IMR-90 (cell line): ENCODE results near the gene PIGU. TPM values are rescaled to one million over a fixed set of nuclear protein-coding genes. Genes with fewer than 3 reads are reported as not detected.

Experiments used
- ATAC-seq: fragments of 200-7000 bp; cut with Tn5 transposase; 2 replicates; pipeline ENCODE4 v1.9.1; 2020; ENCODE audit warnings: low read depth, mild to moderate bottlenecking, moderate library complexity
- BruUV-seq: library from RNA; stranded (reverse); fragments of 400-500 nt; replicated peaks from 2 replicates; lab custom pipeline; 2021; lab: Mats Ljungman, UMichigan
- CTCF ChIA-PET: fragments of 300-600 bp; formaldehyde crosslinking; extraction: SDS; loops from one replicate; lab custom pipeline; 2021; ENCODE audit warnings: antibody characterized with exemption; lab: Yijun Ruan, JAX
- POLR2A ChIA-PET: fragments of 300-600 bp; sonication (Branson Sonifier 250); formaldehyde crosslinking; loops from one replicate; lab custom pipeline; 2022; ENCODE audit warnings: antibody characterized with exemption; ENCODE audit not compliant: unreplicated experiment; lab: Charles Lee
- DNase-seq: peaks from one replicate; pipeline ENCODE4 v3.0.0; 2013
- H2AFZ ChIP-seq: replicated peaks from 2 replicates; pipeline ENCODE3; 2013; ENCODE audit warnings: low read length, mild to moderate bottlenecking; ENCODE audit not compliant: poor library complexity
- H2AK5ac ChIP-seq: 2 replicates; pipeline ENCODE4 v1.6.1; 2013; ENCODE audit warnings: low read depth, low read length, inconsistent platforms
- H2AK9ac ChIP-seq: replicated peaks from 2 replicates; pipeline ENCODE3; 2013; ENCODE audit warnings: mild to moderate bottlenecking, low read depth, low read length, moderate library complexity; ENCODE audit not compliant: poor library complexity
- H2BK120ac ChIP-seq: 2 replicates; pipeline ENCODE4 v1.6.1; 2013; ENCODE audit warnings: low read depth, low read length, inconsistent platforms
- H2BK15ac ChIP-seq: 3 replicates; pipeline ENCODE4 v1.6.1; 2013; ENCODE audit warnings: low read depth, low read length, inconsistent platforms
- H2BK20ac ChIP-seq: 2 replicates; pipeline ENCODE4 v1.6.1; 2013; ENCODE audit warnings: low read depth, mild to moderate bottlenecking, inconsistent platforms, low read length, moderate library complexity
- H2BK5ac ChIP-seq: 2 replicates; pipeline ENCODE4 v1.6.1; 2013; ENCODE audit warnings: mild to moderate bottlenecking, low read depth, low read length, inconsistent platforms; ENCODE audit not compliant: poor library complexity, severe bottlenecking
- H3K14ac ChIP-seq: replicated peaks from 2 replicates; pipeline ENCODE4 v1.6.1; 2013; ENCODE audit warnings: low read depth, low read length, inconsistent platforms
- H3K18ac ChIP-seq: 2 replicates; pipeline ENCODE4 v1.6.1; 2013; ENCODE audit warnings: low read depth, low read length, control low read depth
- H3K23ac ChIP-seq: 2 replicates; pipeline ENCODE4 v1.6.1; 2013; ENCODE audit warnings: low read depth, low read length, inconsistent platforms
- H3K27ac ChIP-seq: 2 replicates; pipeline ENCODE4 v1.5.1; 2013; ENCODE audit warnings: mild to moderate bottlenecking, control low read depth, low read length; ENCODE audit not compliant: insufficient read depth
- H3K27me3 ChIP-seq: 2 replicates; pipeline ENCODE4 v1.6.1; 2013; ENCODE audit warnings: low read length; ENCODE audit not compliant: control insufficient read depth, insufficient read depth
- H3K36me3 ChIP-seq: 2 replicates; pipeline ENCODE4 v1.6.1; 2013; ENCODE audit warnings: low read length, mixed read lengths; ENCODE audit not compliant: control insufficient read depth, insufficient read depth
- H3K4ac ChIP-seq: 2 replicates; pipeline ENCODE4 v1.6.1; 2013; ENCODE audit warnings: low read depth, low read length, inconsistent platforms
- H3K4me1 ChIP-seq: 2 replicates; pipeline ENCODE4 v1.6.1; 2013; ENCODE audit warnings: low read length, mixed read lengths; ENCODE audit not compliant: control insufficient read depth, insufficient read depth
- H3K4me2 ChIP-seq: 2 replicates; pipeline ENCODE4 v1.6.1; 2013; ENCODE audit warnings: low read depth, mild to moderate bottlenecking, control low read depth, low read length, moderate library complexity
- H3K4me3 ChIP-seq: 2 replicates; pipeline ENCODE4 v1.5.1; 2013; ENCODE audit warnings: low read depth, mild to moderate bottlenecking, control low read depth, low read length, moderate library complexity; ENCODE audit not compliant: insufficient read depth
- H3K56ac ChIP-seq: 2 replicates; pipeline ENCODE4 v1.6.1; 2013; ENCODE audit warnings: low read length, inconsistent platforms; ENCODE audit not compliant: insufficient read depth; ENCODE audit errors: extremely low read depth
- H3K79me1 ChIP-seq, 2 experiments: 2 replicates each; pipeline ENCODE4 v1.6.1; 2013; ENCODE audit warnings: low read length in 2 of 2, inconsistent platforms in 1 of 2, low read depth in 1 of 2
- H3K9ac ChIP-seq: 2 replicates; pipeline ENCODE4 v1.6.1; 2013; ENCODE audit warnings: low read depth, low read length, control low read depth
- H3K9me1 ChIP-seq: 2 replicates; pipeline ENCODE4 v1.6.1; 2013; ENCODE audit warnings: low read length, inconsistent platforms; ENCODE audit not compliant: insufficient read depth
- H3K9me3 ChIP-seq: 2 replicates; pipeline ENCODE4 v1.6.1; 2013; ENCODE audit warnings: low read length; ENCODE audit not compliant: control insufficient read depth, insufficient read depth
- H4K20me1 ChIP-seq: 2 replicates; pipeline ENCODE4 v1.6.1; 2013; ENCODE audit warnings: low read length, inconsistent platforms; ENCODE audit not compliant: insufficient read depth
- H4K5ac ChIP-seq: 2 replicates; pipeline ENCODE4 v1.6.1; 2013; ENCODE audit warnings: mild to moderate bottlenecking, low read depth, low read length, control low read depth
- H4K8ac ChIP-seq, 2 experiments: 2 replicates each; pipeline ENCODE4 v1.6.1; 2013; ENCODE audit warnings: low read depth in 2 of 2, low read length in 2 of 2, control low read depth in 1 of 2, inconsistent platforms in 1 of 2
- H4K91ac ChIP-seq: 2 replicates; pipeline ENCODE4 v1.6.1; 2013; ENCODE audit warnings: low read depth, low read length, inconsistent platforms; ENCODE audit not compliant: insufficient read depth
- CEBPB ChIP-seq: IDR thresholded peaks from 2 replicates; pipeline ENCODE4 v1.6.1; 2012; ENCODE audit warnings: low read depth, low read length, improper control_type of control experiment
- CHD1 ChIP-seq: IDR thresholded peaks from 2 replicates; pipeline ENCODE4 v1.6.1; 2012; ENCODE audit warnings: low read depth, low read length, improper control_type of control experiment
- ELK1 ChIP-seq: fragments of 150-350 bp; IDR thresholded peaks from 2 replicates; pipeline ENCODE4 v1.6.1; 2016; ENCODE audit warnings: low read depth, mild to moderate bottlenecking, low read length, moderate library complexity, borderline replicate concordance
- MAFK ChIP-seq: IDR thresholded peaks from 2 replicates; pipeline ENCODE4 v1.6.1; 2012; ENCODE audit warnings: low read depth, low read length, improper control_type of control experiment
- MXI1 ChIP-seq: IDR thresholded peaks from 2 replicates; pipeline ENCODE4 v1.6.1; 2012; ENCODE audit warnings: low read depth, mild to moderate bottlenecking, low read length, moderate library complexity, borderline replicate concordance
- NFE2L2 ChIP-seq: fragments of 150-350 bp; IDR thresholded peaks from 2 replicates; pipeline ENCODE4 v1.6.1; 2016; ENCODE audit warnings: low read depth, mild to moderate bottlenecking, low read length
- RCOR1 ChIP-seq: IDR thresholded peaks from 2 replicates; pipeline ENCODE4 v1.6.1; 2012; ENCODE audit warnings: mild to moderate bottlenecking, low read length, improper control_type of control experiment; ENCODE audit not compliant: insufficient replicate concordance
- RFX5 ChIP-seq: IDR thresholded peaks from 2 replicates; pipeline ENCODE4 v1.8.0; 2012; ENCODE audit warnings: low read depth, mild to moderate bottlenecking, low read length, moderate library complexity
- SMC3 ChIP-seq: fragments of 150-350 bp; IDR thresholded peaks from 2 replicates; pipeline ENCODE4 v1.6.1; 2016; ENCODE audit warnings: low read depth, mild to moderate bottlenecking, antibody characterized with exemption, low read length, moderate library complexity
- WGBS, 2 experiments: methylation state at CpG; one replicate each; pipeline versions ENCODE4 v1.1.5 to v1.1.7; 2013; ENCODE audit warnings: missing lambda C conversion rate in 2 of 2; ENCODE audit not compliant: insufficient read length in 1 of 2; ENCODE audit errors: extremely low coverage in 2 of 2; 5-methylcytosine and 5-hydroxymethylcytosine counted together
- dilution Hi-C: fragments of 300-500 bp; cut with HindIII; formaldehyde crosslinking; loops from one replicate; pipeline ENCODE4 v1.14.3; 2018; ENCODE audit warnings: low sequenced_read_pairs; ENCODE audit not compliant: unreplicated experiment
- in situ Hi-C: fragments of 300-500 bp; cut with MboI; formaldehyde crosslinking; loops from 3 replicates; pipeline ENCODE4 v1.14.3; 2019; ENCODE audit warnings: low sequenced_read_pairs, inconsistent platforms, mixed read lengths
- intact Hi-C: fragments of 100-400 bp; cut with micrococcal nuclease; formaldehyde crosslinking; loops from 2 replicates; pipeline ENCODE4 v1.10.0; 2022
- polyA plus RNA-seq, 3 experiments: library from polyadenylated mRNA; depleted of rRNA; stranded (reverse); fragments of >200 nt; gene quantifications; 2 replicates each; pipeline ENCODE4 v1.2.3, GENCODE V29; 2012; ENCODE audit warnings: low replicate concordance in 1 of 3
- total RNA-seq: library from RNA; depleted of rRNA; stranded (reverse); fragments of >200 nt; gene quantifications from 2 replicates; pipeline ENCODE4 v1.2.3, GENCODE V29; 2012

PIGU gene
- total and polyA plus RNA-seq, 2 of the 4 experiments (the other 2 are of a cell fraction) = 11.1 to 31.1 TPM

GRCh38 chr20:34632870-34633452, 43.9 kb downstream of the PIGU start:
- no peak overlapping the region for H3K27ac ChIP-seq
- no peak overlapping the region for H3K18ac ChIP-seq
- no peak overlapping the region for H3K14ac ChIP-seq
- in situ Hi-C loops = no loop called here
- no peak for TF ChIP-seq RFX5
- no peak for TF ChIP-seq MXI1
- no peak for TF ChIP-seq CEBPB
- no peak for TF ChIP-seq NFE2L2
- TF ChIP-seq CHD1 = no peak
- no peak for TF ChIP-seq RCOR1
- no peak for TF ChIP-seq SMC3
- no peak for TF ChIP-seq MAFK
- TF ChIP-seq ELK1 = no peak
- H3K4me1 ChIP-seq = peaks cover 3% of the 10 kb centered on the region
- BruUV-seq = no TSS peak
- H3K56ac ChIP-seq = no peak overlapping the region
- no peak overlapping the region for H3K4me2 ChIP-seq
- no peak overlapping the region for H2BK20ac ChIP-seq
- H2BK15ac ChIP-seq = no peak overlapping the region
- no peak overlapping the region for H4K91ac ChIP-seq
- peaks cover 0 to 3% of the 10 kb centered on the region in 2 experiments; a peak in 1 of 4 replicates for H3K79me1 ChIP-seq
- H4K8ac ChIP-seq = no peak overlapping the region
- no peak overlapping the region for H2AK9ac ChIP-seq
- H3K9ac ChIP-seq = no peak overlapping the region
- no peak overlapping the region for H3K4ac ChIP-seq
- H3K4me3 ChIP-seq = no peak overlapping the region
- no peak overlapping the region for H2AK5ac ChIP-seq
- no peak overlapping the region for H4K5ac ChIP-seq
- ChIA-PET POLR2A (no interaction called here), CTCF (interaction anchor here (0.6 to 0.7 kb wide), 3 partner anchors 15 to 43 kb away, joined by 4 to 7 read pairs (median 4); no protein-coding TSS in a partner anchor)
- H2AFZ ChIP-seq = no peak overlapping the region
- H2BK120ac ChIP-seq = no peak overlapping the region
- H3K23ac ChIP-seq = no peak overlapping the region
- no CpG with 5 or more reads among the region's 3 CpGs for WGBS, 2 experiments
- dilution Hi-C loops = no loop called here
- no peak overlapping the region for H2BK5ac ChIP-seq
- H3K27me3 ChIP-seq = no peaks in the 10 kb centered on the region
- H4K20me1 ChIP-seq = no peaks in the 10 kb centered on the region
- intact Hi-C loops = no loop called here
- ATAC-seq (no peak), DNase-seq (no peak)
- peaks cover 3% of the 10 kb centered on the region; the same call in 1 of the 2 replicates for H3K36me3 ChIP-seq
- peaks cover 2% of the 10 kb centered on the region; the same call in 1 of the 2 replicates for H3K9me1 ChIP-seq
- no peaks in the 10 kb centered on the region for H3K9me3 ChIP-seq
